Naive thymus-derived CD8-positive, alpha-beta T cell (primary cell): ENCODE data around the gene SCN4A. TPM values are rescaled to one million over a fixed set of nuclear protein-coding genes. Genes with fewer than 3 reads are reported as not detected.
A peak's percentile ranks its signal among the peaks of the same experiment; 100 is the strongest.
"Not testable (repeated sequence)": the region's sequence is repeated elsewhere in the genome, so short reads cannot be mapped to it uniquely, and the experiment has no call there.

Experiments
- ATAC-seq, 2 donors: fragments of 150-1000 bp; cut with Tn5 transposase in 1 of 2; sonication (Bioruptor Pico), chemical (Tn5 transposase) in 1 of 2; 1 replicate in 1 of 2; 2 replicates in 1 of 2; pipeline ENCODE4 v1.10.0; 2021; ENCODE audit warnings: mild to moderate bottlenecking in 2 of 2, moderate library complexity in 2 of 2
- POLR2A ChIA-PET: fragments of 350-600 bp; sonication (Branson Sonifier 250); formaldehyde crosslinking; loops from one replicate; lab custom pipeline; 2021; ENCODE audit warnings: antibody characterized with exemption; lab: Charles Lee
- DNase-seq, 10 donors: peaks; one replicate each; pipeline versions ENCODE4 v3.0.0 to v3.0.0-alpha.2; 2020 to 2022
- H3K27ac Mint-ChIP-seq, 10 donors: one replicate each; pipeline ENCODE4 v1.8.0; 2020 to 2022; ENCODE audit warnings: mild to moderate bottlenecking in 10 of 10, mixed read lengths in 10 of 10, moderate library complexity in 4 of 10, inconsistent platforms in 1 of 10
- H3K27me3 Mint-ChIP-seq, 5 donors: one replicate each; pipeline ENCODE4 v1.8.0; 2021 to 2022; ENCODE audit warnings: mixed read lengths in 5 of 5
- H3K36me3 Mint-ChIP-seq, 3 donors: one replicate each; pipeline ENCODE4 v1.8.0; 2020 to 2022; ENCODE audit warnings: mixed read lengths in 3 of 3, mild to moderate bottlenecking in 2 of 3, inconsistent platforms in 1 of 3
- H3K4me1 Mint-ChIP-seq, 4 donors: one replicate each; pipeline ENCODE4 v1.8.0; 2021 to 2022; ENCODE audit warnings: mixed read lengths in 4 of 4
- H3K4me3 Mint-ChIP-seq, 10 donors: one replicate each; pipeline ENCODE4 v1.8.0; 2020 to 2022; ENCODE audit warnings: mild to moderate bottlenecking in 10 of 10, mixed read lengths in 10 of 10, moderate library complexity in 6 of 10, inconsistent platforms in 1 of 10
- H3K9me3 Mint-ChIP-seq, 9 donors: one replicate each; pipeline ENCODE4 v1.8.0; 2020 to 2022; ENCODE audit warnings: mixed read lengths in 9 of 9, mild to moderate bottlenecking in 3 of 9, inconsistent platforms in 1 of 9, moderate library complexity in 1 of 9
- polyA plus RNA-seq, 3 donors: library from polyadenylated mRNA; unstranded; fragments of 300-500 nt; fragmentation: Illumina TruSeq; gene quantifications; one replicate each; pipeline ENCODE4 v1.2.3, GENCODE V29; 2021
- total RNA-seq, 8 experiments: library from RNA in 2 of 8; stranded (reverse) in 2 of 8; gene quantifications; one replicate each; pipeline ENCODE4 v1.2.3 and lab custom pipeline; 2021 to 2026

SCN4A gene
- total and polyA plus RNA-seq, 5 experiments from 2014 or later = 0.05 to 0.22 TPM; not detected in 3

DNA sequence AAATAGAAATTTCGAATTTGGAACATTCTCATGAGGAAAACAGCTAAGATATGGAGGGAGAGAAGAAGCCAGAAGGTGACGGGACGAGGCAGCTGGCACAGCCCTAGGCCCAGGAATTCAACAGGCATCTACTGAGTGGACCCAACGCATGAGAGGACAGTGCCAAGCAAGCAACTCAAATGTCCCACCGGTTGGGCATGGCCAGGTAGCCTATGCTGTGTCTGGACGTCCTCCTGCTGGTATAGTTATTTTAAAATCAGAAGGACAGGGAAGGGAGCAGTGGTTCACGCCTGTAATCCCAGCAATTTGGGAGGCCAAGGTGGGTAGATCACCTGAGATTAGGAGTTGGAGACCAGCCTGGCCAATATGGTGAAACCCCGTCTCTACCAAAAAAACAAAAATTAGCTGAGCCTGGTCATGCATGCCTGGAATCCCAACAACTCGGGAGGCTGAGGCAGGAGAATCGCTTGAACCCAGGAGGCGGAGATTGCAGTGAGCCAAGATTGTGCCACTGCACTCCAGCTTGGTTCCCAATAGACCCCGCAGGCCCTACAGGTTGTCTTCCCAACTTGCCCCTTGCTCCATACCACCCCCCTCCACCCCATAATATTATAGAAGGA is 56.0 kb downstream of the SCN4A start:
- no peak overlapping the region for H3K4me3 Mint-ChIP-seq
- H3K9me3 Mint-ChIP-seq = no peaks in the 10 kb centered on the region
- H3K27ac Mint-ChIP-seq = no peak overlapping the region
- H3K27me3 Mint-ChIP-seq = peaks cover 0 to 5% (median under 1%) of the 10 kb centered on the region in 5 donors
- no peaks in the 10 kb centered on the region for H3K36me3 Mint-ChIP-seq
- no peak for DNase-seq
- H3K4me1 Mint-ChIP-seq = peaks cover 4 to 39% (median 10%) of the 10 kb centered on the region in 4 donors
- POLR2A ChIA-PET = no interaction called here
- no peak for ATAC-seq

DNA sequence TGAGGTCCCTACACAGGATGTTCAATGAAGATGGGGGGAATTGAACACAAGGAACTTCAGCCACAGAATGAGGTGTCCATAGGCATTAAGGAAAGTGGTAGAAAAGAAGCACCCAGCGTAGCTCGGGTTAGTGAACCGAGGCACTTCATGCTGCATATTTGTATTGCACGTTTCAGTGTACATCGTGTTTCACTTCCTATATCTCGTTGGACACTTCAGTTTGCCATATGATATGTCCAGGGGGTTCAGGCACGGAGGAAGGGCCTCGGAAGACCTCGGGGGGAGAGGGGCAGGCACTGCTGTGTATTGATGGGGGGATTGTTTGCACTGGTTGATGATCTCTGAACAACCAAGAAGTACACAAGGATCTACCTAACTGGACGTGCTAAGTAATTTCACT is 57.0 kb downstream of the SCN4A start:
- H3K4me3 Mint-ChIP-seq = peak overlapping the region in 1 of 10 donors; percentile 13
- ATAC-seq, H3K27ac Mint-ChIP-seq: not testable (repeated sequence)

DNA sequence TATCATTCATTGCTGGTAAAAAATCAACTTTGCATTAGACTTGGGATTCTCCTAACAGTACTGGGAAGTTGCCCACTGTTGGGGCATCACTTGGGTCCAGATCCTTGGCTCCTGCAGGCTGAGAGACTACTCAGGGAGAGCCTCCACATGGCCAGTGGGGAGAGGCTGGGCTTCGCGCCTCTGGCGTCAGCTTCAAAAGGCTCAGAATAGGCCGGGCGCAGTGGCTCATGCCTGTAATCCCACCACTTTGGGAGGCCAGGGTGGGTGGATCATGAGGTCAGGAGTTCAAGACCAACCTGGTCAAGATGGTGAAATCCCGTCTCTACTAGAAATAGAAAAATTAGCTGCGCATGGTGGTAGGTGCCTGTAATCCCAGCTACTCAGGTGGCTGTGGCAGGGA is 58.2 kb downstream of the SCN4A start:
- POLR2A ChIA-PET = no interaction called here
- no peak for DNase-seq

More for the DNA sequence above, 57.0 kb downstream of the SCN4A start:
- H3K36me3 Mint-ChIP-seq, H3K9me3 Mint-ChIP-seq, H3K27me3 Mint-ChIP-seq, DNase-seq, POLR2A ChIA-PET: not testable (repeated sequence)
- peaks cover 6 to 35% (median 11%) of the 10 kb centered on the region in 4 donors for H3K4me1 Mint-ChIP-seq

DNA sequence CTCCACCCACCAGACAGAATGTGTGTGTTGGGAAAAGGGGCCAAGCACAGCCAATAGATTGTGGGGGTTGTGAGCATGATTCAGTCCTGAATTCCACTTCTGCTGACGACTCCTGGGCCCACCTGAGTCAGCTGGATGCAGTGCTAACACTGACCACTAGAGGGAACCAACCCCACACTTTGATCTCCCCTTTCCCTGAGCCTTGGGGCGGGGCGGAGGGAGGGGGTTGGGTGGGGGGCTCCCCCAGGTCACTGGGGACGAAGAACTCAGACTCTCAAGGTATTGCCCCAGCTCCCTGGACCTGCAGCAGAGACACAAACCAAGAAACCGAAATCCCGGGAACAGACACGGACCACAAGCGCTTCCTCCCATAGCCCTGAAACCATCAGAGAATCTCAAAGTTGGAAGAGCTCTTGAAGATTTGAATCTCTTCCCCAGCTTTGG is 61.0 kb downstream of the SCN4A start:
- peak; percentile 42 to 80 (median 64) for DNase-seq
- Mint-ChIP-seq H3K9me3 (no peaks in the 10 kb centered on the region), H3K4me1 (peaks cover 0 to 20% (median 3%) of the 10 kb centered on the region in 4 donors), H3K4me3 (no peak overlapping the region), H3K27ac (no peak overlapping the region), H3K27me3 (peaks cover 0 to 7% (median 2%) of the 10 kb centered on the region in 5 donors), H3K36me3 (no peaks in the 10 kb centered on the region)
- POLR2A ChIA-PET = no interaction called here
- peak; percentile 71 to 83 for ATAC-seq

More for the DNA sequence above, 58.2 kb downstream of the SCN4A start:
- H3K4me1 Mint-ChIP-seq = peaks cover 6 to 26% (median 8%) of the 10 kb centered on the region in 4 donors
- no peak for ATAC-seq
- no peaks in the 10 kb centered on the region for H3K9me3 Mint-ChIP-seq
- no peak overlapping the region for H3K27ac Mint-ChIP-seq
- H3K27me3 Mint-ChIP-seq = peaks cover 0 to 7% (median 4%) of the 10 kb centered on the region in 5 donors
- H3K4me3 Mint-ChIP-seq = no peak overlapping the region
- H3K36me3 Mint-ChIP-seq = no peaks in the 10 kb centered on the region

DNA sequence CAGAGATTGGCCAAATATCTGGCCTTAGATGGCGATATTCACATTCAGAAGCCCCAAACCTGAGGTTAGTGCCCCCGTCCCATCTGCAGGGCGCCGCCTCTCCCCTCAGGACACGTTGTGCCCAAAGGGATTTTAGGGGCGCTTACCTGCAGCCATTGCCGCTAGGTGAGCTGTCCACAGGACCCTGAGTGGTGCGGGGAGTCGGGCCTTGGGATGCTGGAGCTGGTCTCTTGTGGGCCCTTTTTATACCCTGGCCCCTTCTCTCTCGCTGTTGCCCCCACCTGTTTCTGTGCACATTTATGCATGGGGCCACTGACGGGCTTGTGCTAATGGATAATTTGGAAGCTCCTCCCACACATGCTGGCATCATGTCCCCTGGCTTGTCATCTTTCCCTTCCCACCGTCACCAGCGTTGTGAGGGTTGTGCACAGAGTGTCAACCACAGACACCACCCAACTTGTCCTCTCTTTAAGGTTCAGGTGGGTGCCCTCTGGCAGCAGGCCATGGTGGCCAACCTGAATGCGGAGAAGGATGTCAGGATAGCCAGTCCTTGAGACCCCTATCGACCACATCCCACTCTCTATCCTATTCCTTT is 61.6 kb downstream of the SCN4A start, which contains the start of gene CSHL1:
CSHL1 (minus strand) TSS at position 218 of the 595 bp plus-strand sequence; CDS start at position 156, 62 bp downstream.
- peaks cover 0 to 7% (median 2%) of the 10 kb centered on the region in 5 donors for H3K27me3 Mint-ChIP-seq
- peak within 1 kb of the TSS in 1 of 10 donors; percentile 62 for H3K27ac Mint-ChIP-seq
- ATAC-seq = no peak
- no peak for DNase-seq
- POLR2A ChIA-PET = no interaction called here
- no peaks in the 10 kb centered on the region for H3K36me3 Mint-ChIP-seq
- no peak within 1 kb of the TSS for H3K4me3 Mint-ChIP-seq
- peaks cover 0 to 18% (median 3%) of the 10 kb centered on the region in 4 donors for H3K4me1 Mint-ChIP-seq
- H3K9me3 Mint-ChIP-seq = no peaks in the 10 kb centered on the region

DNA sequence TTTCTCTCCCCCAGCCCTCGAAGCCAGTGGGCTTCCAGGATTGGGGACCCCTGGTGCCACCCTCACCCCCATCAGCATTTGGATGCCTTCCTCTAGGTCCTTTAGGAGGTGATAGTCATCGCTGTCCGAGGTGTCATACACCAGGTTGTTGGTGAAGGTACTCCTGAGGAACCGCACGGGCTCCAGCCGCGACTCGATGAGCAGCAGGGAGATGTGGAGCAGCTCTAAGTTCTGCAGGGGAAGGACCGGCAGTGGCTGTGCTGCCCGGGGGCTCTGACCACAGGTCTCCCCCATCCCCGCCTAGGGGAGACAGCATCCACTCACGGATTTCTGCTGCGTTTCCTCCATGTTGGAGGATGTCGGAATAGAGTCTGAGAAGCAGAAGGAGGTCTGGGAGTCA is 62.6 kb downstream of the SCN4A start:
- Mint-ChIP-seq H3K27ac (no peak overlapping the region), H3K9me3 (no peaks in the 10 kb centered on the region), H3K36me3 (no peaks in the 10 kb centered on the region), H3K4me3 (no peak overlapping the region), H3K4me1 (peaks cover 0 to 10% (median 3%) of the 10 kb centered on the region in 4 donors), H3K27me3 (peaks cover 0 to 7% (median 2%) of the 10 kb centered on the region in 5 donors)
- POLR2A ChIA-PET = no interaction called here
- no peak for DNase-seq
- ATAC-seq = no peak

DNA sequence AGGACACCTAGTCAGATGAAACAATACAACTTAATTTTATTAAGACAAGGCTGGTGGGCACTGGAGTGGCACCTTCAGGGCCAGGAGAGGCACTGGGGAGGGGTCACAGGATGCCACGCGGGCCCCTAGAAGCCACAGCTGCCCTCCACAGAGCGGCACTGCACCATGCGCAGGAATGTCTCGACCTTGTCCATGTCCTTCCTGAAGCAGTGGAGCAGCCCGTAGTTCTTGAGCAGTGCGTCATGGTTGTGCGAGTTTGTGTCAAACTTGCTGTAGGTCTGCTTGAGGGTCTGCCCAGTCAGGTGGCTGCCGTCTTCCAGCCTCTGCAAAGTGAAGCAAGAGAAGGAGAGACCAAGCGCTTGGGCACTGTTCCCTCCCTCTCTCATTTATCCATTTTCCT is 63.1 kb downstream of the SCN4A start:
- H3K27ac Mint-ChIP-seq, H3K4me3 Mint-ChIP-seq, H3K9me3 Mint-ChIP-seq, H3K36me3 Mint-ChIP-seq, POLR2A ChIA-PET, H3K27me3 Mint-ChIP-seq, ATAC-seq, H3K4me1 Mint-ChIP-seq, DNase-seq: not testable (repeated sequence)

DNA sequence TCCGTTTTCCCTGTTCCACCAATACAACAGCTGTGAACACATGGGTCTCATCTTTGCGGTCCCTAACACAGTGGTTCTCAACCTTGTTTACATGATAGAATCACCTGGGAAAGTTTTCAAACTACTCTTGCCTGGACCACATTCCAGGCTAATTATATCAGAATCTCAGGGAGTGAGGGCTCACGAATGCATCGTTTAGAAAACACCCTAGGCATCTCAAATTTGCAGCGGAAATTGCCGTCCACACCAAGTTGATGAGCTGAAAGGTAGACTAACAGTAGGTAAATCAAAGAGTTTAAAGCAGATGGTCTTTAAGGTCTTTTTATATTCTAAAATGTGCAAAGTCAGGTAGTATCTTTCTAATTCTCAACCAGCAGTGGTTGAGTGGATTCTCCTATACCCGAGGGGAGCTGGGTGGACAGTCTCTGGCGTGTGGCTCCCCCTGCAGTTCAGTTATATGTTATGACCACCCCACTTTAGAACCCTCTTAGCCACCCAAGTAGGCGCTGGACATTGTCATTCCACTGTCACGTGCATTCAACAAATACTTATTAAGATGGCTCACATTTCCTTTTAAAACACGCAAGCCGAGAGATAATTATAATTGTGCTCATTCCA is 65.4 kb downstream of the SCN4A start:
- H3K36me3 Mint-ChIP-seq, DNase-seq, H3K27me3 Mint-ChIP-seq, POLR2A ChIA-PET, H3K4me1 Mint-ChIP-seq, H3K9me3 Mint-ChIP-seq, H3K27ac Mint-ChIP-seq, H3K4me3 Mint-ChIP-seq: not testable (repeated sequence)
- ATAC-seq = peak; percentile 49 to 64

DNA sequence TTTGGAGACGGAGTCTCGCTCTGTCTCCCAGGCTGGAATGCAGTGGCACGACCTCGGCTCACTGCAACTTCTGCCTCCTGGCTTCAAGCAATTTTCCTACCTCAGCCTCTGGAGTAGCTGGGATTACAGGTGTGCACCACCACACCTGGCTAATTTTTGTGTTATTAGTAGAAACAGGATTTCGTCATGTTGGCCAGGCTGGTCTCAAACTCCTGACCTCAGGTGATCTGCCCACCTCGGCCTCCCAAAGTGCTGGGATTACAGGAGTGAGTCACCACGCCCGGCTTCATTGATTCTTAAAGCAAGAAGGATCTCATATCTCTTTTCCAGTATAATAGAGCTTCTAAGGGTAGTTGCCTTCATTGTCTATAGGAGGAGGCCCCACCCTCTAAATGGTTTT is 67.9 kb downstream of the SCN4A start:
- not testable (repeated sequence) for H3K4me1 Mint-ChIP-seq, H3K27me3 Mint-ChIP-seq, DNase-seq, H3K27ac Mint-ChIP-seq, H3K36me3 Mint-ChIP-seq, H3K9me3 Mint-ChIP-seq, H3K4me3 Mint-ChIP-seq, ATAC-seq
- POLR2A ChIA-PET = interaction anchor here (0.6 to 0.7 kb wide), 2 partner anchors 47 to 729 kb away, joined by 3 to 4 read pairs; no protein-coding TSS in a partner anchor

DNA sequence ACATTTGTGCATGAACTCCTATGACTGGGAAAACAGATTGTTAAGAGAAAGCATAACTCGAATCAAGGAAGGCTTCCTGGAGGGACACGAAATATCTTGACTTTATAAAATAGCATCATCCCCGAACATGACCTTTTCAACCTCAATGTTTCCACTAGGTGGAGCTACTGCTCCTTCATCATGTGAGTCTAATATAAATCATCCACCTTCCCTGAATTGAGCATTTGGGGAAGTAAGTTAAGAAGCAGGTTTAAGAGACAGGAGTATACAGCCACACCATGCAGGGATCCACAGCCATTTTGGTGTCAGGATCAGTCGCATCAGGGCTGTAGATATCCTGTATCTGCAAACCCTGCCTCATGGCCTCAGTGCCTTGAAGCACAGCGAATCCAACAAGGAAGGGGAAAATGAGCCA is 68.9 kb downstream of the SCN4A start:
- H3K4me1 Mint-ChIP-seq, H3K4me3 Mint-ChIP-seq, POLR2A ChIA-PET, H3K36me3 Mint-ChIP-seq, H3K27me3 Mint-ChIP-seq, H3K9me3 Mint-ChIP-seq: not testable (repeated sequence)
- peak in 6 of 10 donors; percentile 17 to 57 (median 28) for DNase-seq
- peak; percentile 66 to 80 for ATAC-seq
- H3K27ac Mint-ChIP-seq = peak overlapping the region in 1 of 10 donors; percentile 33

DNA sequence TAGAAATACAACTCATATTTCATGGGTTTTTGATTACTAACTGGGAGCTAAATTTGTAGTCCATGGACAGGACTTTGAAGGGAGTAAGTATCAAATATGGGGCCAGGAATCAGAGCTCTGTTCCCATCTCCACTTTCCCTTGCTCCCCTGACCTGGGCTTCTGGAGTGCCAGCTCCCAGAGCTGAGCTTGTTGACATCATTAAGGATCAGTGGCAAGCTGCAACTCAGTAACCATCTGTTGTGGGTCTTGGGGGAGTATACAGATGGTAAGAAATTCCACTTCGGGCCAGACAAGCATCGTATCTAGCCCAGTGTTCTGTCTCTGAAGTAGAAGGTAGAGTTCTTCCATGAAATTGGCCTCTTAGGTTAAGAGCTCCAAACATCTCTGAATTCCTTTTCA is 70.7 kb downstream of the SCN4A start:
- H3K27me3 Mint-ChIP-seq, H3K27ac Mint-ChIP-seq, DNase-seq, H3K36me3 Mint-ChIP-seq, H3K4me3 Mint-ChIP-seq, H3K9me3 Mint-ChIP-seq, ATAC-seq, H3K4me1 Mint-ChIP-seq: not testable (repeated sequence)
- POLR2A ChIA-PET = interaction anchor here (0.8 kb wide), 1 partner anchor 243 kb away, joined by 3 read pairs; no protein-coding TSS in a partner anchor

DNA sequence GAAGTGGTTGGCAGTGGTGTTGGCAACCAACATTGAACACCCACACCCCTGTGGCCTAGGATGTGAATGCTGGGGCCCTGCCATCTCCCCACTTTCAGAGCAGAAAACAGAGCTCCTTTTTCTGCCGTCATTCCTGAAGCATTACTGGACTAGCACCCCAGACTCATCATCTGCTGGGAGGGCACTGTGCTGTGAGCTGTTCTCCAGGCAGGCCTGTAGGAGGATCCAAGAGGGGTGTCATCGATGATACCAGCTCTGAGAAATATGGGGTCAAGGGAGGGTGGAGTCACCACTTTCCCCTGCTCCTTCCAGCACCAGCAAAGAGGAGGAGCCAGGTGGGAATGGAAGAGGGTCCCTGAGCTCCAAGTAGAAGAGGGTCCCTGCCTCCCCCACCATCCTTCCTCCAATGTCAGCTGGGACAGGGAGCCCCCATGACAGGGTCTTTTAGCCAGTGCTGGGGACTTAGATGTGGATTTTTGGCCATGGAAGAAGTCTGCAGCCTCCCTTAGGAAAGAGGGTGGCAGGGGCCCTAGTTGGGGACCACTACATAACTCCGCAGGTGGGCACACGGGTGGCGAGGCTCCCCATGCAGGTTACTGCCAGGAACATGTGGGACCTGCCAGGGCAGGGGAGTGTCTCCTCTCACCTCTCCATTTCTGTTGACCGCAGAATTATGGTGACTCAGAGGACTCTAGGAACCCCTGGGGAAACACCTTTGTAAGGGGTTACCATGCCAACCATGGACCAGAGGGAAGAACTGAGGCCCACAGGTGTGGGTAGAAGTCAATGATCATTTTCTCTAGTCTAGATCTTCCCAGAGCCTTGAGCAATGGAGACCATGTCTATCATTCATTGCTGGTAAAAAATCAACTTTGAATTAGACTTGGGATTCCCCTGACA is 73.6 kb downstream of the SCN4A start:
- H3K27ac Mint-ChIP-seq = not testable (repeated sequence)

More for the DNA sequence above, 73.6 kb downstream of the SCN4A start:
- H3K36me3 Mint-ChIP-seq, H3K4me3 Mint-ChIP-seq, H3K27me3 Mint-ChIP-seq, DNase-seq, H3K4me1 Mint-ChIP-seq, POLR2A ChIA-PET, H3K9me3 Mint-ChIP-seq, ATAC-seq: not testable (repeated sequence)
